Measurements from ENCODE around the gene TSEN15. TPM values are rescaled to one million over a fixed set of nuclear protein-coding genes. Genes with fewer than 3 reads are reported as not detected.

Gene TSEN15
- polyA plus RNA-seq, 1 donor (not counting 4 experiments of a cell fraction or from before 2014, with no cell fraction given) = 46.7 TPM

DNA sequence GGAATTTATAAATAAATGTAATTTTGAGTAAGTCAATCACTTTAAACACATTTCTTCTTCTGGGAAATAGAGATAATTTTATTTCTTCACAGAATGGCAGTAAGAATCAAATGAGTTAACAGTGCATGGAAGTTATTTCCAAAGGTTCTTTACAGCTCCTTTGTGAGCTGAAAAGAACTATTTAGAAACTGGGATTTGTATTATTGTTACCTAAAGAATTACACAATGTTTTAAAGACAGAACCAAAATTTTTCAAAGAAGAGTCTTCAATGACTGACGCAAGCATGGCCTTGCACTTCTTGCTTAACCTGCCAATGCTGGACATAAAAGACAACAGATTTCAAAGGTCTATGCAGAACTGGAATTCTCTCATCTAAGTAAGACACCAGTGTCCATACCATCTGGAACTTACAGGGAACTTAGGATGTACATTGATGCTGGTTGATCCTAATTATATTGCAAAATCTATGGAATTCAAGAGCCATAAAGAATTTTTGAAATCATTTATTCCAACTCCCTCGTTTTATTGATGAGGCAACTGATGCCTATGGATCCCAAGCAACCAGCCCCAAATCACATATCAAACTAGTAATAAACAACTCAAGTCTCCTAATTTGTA lies 16.7 kb upstream of the TSEN15 start:
- no peaks in the 10 kb centered on the region for H3K9me3 ChIP-seq (ENCODE audit: control insufficient read depth, low read depth, low read length)
- H2AFZ ChIP-seq (ENCODE audit: control insufficient read depth, low read length) = no peak overlapping the region
- H3K4me2 ChIP-seq (ENCODE audit: control insufficient read depth, extremely low read depth, insufficient read depth, low read depth, low read length) = no peak overlapping the region
- H3K9me1 ChIP-seq (ENCODE audit: control insufficient read depth, extremely low read depth, insufficient read depth, low read length) = no peaks in the 10 kb centered on the region
- dilution Hi-C loops (cut with MboI; ENCODE audit: extremely low pct_ligation_motif_present, low sequenced_read_pairs) = no loop called here
- H3K4me1 ChIP-seq (ENCODE audit: control insufficient read depth, extremely low read depth, insufficient read depth, low read length) = peaks cover 9% of the 10 kb centered on the region
- FAIRE-seq (no peak), DNase-seq (ENCODE audit: low read depth, low spot score) (no peak)
- H3K36me3 ChIP-seq (ENCODE audit: control insufficient read depth in 2 of 2, extremely low read depth in 1 of 2, insufficient read depth in 2 of 2, low read length in 2 of 2) = no peaks in the 10 kb centered on the region
- no peak for TF ChIP-seq EZH2 (IDR thresholded peaks at IDR 0.05; ENCODE audit: low read length)
- TF ChIP-seq, protein P1, sequence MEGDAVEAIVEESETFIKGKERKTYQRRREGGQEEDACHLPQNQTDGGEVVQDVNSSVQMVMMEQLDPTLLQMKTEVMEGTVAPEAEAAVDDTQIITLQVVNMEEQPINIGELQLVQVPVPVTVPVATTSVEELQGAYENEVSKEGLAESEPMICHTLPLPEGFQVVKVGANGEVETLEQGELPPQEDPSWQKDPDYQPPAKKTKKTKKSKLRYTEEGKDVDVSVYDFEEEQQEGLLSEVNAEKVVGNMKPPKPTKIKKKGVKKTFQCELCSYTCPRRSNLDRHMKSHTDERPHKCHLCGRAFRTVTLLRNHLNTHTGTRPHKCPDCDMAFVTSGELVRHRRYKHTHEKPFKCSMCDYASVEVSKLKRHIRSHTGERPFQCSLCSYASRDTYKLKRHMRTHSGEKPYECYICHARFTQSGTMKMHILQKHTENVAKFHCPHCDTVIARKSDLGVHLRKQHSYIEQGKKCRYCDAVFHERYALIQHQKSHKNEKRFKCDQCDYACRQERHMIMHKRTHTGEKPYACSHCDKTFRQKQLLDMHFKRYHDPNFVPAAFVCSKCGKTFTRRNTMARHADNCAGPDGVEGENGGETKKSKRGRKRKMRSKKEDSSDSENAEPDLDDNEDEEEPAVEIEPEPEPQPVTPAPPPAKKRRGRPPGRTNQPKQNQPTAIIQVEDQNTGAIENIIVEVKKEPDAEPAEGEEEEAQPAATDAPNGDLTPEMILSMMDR (optimal IDR thresholded peaks at IDR 0.05 in 1 of 3, IDR thresholded peaks at IDR 0.05 in 1 of 3, conservative IDR thresholded peaks at IDR 0.05 in 1 of 3; ENCODE audit: extremely low read depth in 1 of 3, insufficient read depth in 2 of 3, low read length in 3 of 3) = no peak
- no peak overlapping the region for H3K4me3 ChIP-seq (ENCODE audit: control insufficient read depth in 2 of 3, extremely low read depth in 1 of 3, insufficient read depth in 2 of 3, low read depth in 1 of 3, low read length in 3 of 3)
- H3K27ac ChIP-seq (ENCODE audit: control insufficient read depth, insufficient read depth, low read length) = no peak overlapping the region
- H3K27me3 ChIP-seq (ENCODE audit: control insufficient read depth, extremely low read depth, insufficient read depth, low read length) = peaks cover 54% of the 10 kb centered on the region
- H3K79me2 ChIP-seq (ENCODE audit: control insufficient read depth, insufficient read depth, low read length) = no peaks in the 10 kb centered on the region
- no peaks in the 10 kb centered on the region for H4K20me1 ChIP-seq (ENCODE audit: control insufficient read depth, extremely low read depth, insufficient read depth, low read length)
- no peak overlapping the region for H3K9ac ChIP-seq (ENCODE audit: control insufficient read depth, extremely low read depth, insufficient read depth, low read length)

DNA sequence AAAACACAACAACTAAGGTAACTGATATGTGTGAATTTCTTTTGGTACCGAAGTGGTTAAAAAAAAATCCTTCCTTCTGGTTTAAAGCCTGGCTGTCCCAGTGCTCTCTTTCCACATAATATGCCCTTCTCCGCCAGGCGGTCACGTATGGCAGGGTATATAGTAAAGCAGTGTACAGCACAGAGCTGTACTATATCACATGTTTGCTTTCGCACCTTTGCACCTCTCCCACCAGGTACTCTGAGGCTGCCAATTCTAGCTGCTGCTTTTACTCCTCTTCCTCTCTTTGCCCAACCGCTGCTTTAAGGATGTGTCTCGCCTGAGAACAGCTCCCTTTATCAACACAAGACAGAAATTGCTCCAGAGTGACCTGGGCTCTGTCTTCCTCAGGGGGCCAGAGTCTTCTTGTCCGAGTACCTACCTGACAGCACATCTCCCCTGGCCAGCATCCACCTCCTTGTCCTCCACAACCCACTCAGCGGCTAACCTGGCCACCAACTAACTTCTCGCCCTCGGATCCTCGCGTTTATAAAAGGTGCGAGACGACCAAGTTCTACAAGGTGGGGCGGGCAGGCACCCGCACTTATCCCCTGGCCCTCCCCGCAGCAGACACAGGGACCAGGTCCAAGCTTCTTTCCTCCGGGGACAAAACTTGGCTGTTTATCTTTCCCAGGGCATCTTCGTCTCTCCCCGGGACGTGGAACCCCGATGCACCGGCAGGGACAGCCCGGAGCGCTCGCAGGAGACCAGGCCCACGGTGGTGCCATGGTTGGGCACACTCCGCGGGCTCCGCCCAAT lies 15.6 kb upstream of the TSEN15 start:
- Histone ChIP-seq H3K27me3 (ENCODE audit: control insufficient read depth, extremely low read depth, insufficient read depth, low read length) (peaks cover 58% of the 10 kb centered on the region), H3K4me3 (ENCODE audit: control insufficient read depth in 2 of 3, extremely low read depth in 1 of 3, insufficient read depth in 2 of 3, low read depth in 1 of 3, low read length in 3 of 3) (peak overlapping the region in 1 of 3 experiments; percentile 41), H3K36me3 (ENCODE audit: control insufficient read depth in 2 of 2, extremely low read depth in 1 of 2, insufficient read depth in 2 of 2, low read length in 2 of 2) (no peaks in the 10 kb centered on the region), H3K9ac (ENCODE audit: control insufficient read depth, extremely low read depth, insufficient read depth, low read length) (no peak overlapping the region), H3K4me2 (ENCODE audit: control insufficient read depth, extremely low read depth, insufficient read depth, low read depth, low read length) (peak overlapping the region; percentile 86), H4K20me1 (ENCODE audit: control insufficient read depth, extremely low read depth, insufficient read depth, low read length) (no peaks in the 10 kb centered on the region), H3K9me1 (ENCODE audit: control insufficient read depth, extremely low read depth, insufficient read depth, low read length) (no peaks in the 10 kb centered on the region), H3K79me2 (ENCODE audit: control insufficient read depth, insufficient read depth, low read length) (no peaks in the 10 kb centered on the region), H2AFZ (ENCODE audit: control insufficient read depth, low read length) (no peak overlapping the region), H3K4me1 (ENCODE audit: control insufficient read depth, extremely low read depth, insufficient read depth, low read length) (peaks cover 9% of the 10 kb centered on the region), H3K9me3 (ENCODE audit: control insufficient read depth, low read depth, low read length) (no peaks in the 10 kb centered on the region), H3K27ac (ENCODE audit: control insufficient read depth, insufficient read depth, low read length) (no peak overlapping the region)
- TF ChIP-seq, protein P1 (optimal IDR thresholded peaks at IDR 0.05 in 1 of 3, IDR thresholded peaks at IDR 0.05 in 1 of 3, conservative IDR thresholded peaks at IDR 0.05 in 1 of 3; ENCODE audit: extremely low read depth in 1 of 3, insufficient read depth in 2 of 3, low read length in 3 of 3) = no peak
- TF ChIP-seq EZH2 (IDR thresholded peaks at IDR 0.05; ENCODE audit: low read length) = peak; percentile 76
- DNase-seq (ENCODE audit: low read depth, low spot score) (no peak), FAIRE-seq (no peak)
- dilution Hi-C loops (cut with MboI; ENCODE audit: extremely low pct_ligation_motif_present, low sequenced_read_pairs) = no loop called here

Data from keratinocyte (primary cell).